ENCODE measurements around the gene PTH. TPM values are rescaled to one million over a fixed set of nuclear protein-coding genes. Genes with fewer than 3 reads are reported as not detected.

Gene PTH
- total RNA-seq, result not detected

DNA sequence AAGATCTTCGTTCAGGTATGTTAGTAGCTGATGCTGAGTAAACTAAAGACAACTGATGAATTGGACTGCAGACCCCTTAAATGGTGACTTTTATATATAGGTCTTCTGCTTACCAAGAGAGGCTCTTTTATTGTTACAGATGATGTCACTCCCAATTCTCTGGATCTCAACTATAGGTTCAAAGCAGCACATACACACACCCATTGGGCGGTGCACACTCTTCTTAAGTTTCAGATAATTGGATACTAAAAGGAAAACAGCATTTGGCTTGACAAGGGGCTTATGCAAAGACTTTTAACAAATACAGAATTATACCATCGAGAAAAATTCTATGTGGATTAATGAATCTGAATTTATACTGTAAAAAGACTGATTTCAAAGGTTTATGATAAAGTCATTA, at the start of gene PTH:
Gene PTH, minus strand, starts transcription at position 69 of the 400 bp plus-strand sequence. CDS start 3,142 bp downstream, outside the sequence.
- no peak within 1 kb of the TSS for H3K4me3 Mint-ChIP-seq
- no peaks in the 10 kb centered on the region for H3K36me3 Mint-ChIP-seq
- H3K9me3 Mint-ChIP-seq, result no peaks in the 10 kb centered on the region
- POLR2A ChIA-PET, result no interaction called here
- CTCF ChIA-PET, result no interaction called here
- no peak for DNase-seq
- H3K27me3 Mint-ChIP-seq, result peaks cover 14% of the 10 kb centered on the region
- intact Hi-C loops (cut with micrococcal nuclease), result no loop called here
- H3K27ac Mint-ChIP-seq, result no peak within 1 kb of the TSS
- no peaks in the 10 kb centered on the region for H3K4me1 Mint-ChIP-seq (ENCODE audit: low read depth)

- H3K36me3 Mint-ChIP-seq, result peaks cover 3% of the 10 kb centered on the region
These were observed 42.2 kb upstream of the PTH start for GRCh38 chr11:13538044-13538443.

GRCh38 chr11:13535819-13536218, 40.0 kb upstream of the PTH start:
- Mint-ChIP-seq H3K9me3 (peaks cover 34% of the 10 kb centered on the region), H3K4me3 (no peak overlapping the region), H3K27me3 (peaks cover 5% of the 10 kb centered on the region), H3K4me1 (ENCODE audit: low read depth) (no peaks in the 10 kb centered on the region), H3K36me3 (peaks cover 3% of the 10 kb centered on the region), H3K27ac (no peak overlapping the region)
- POLR2A ChIA-PET, result no interaction called here
- CTCF ChIA-PET, result no interaction called here
- intact Hi-C loops (cut with micrococcal nuclease), result no loop called here
- no peak for DNase-seq

More at GRCh38 chr11:13538044-13538443, 42.2 kb upstream of the PTH start:
- Mint-ChIP-seq H3K9me3 (peaks cover 27% of the 10 kb centered on the region), H3K4me1 (ENCODE audit: low read depth) (no peaks in the 10 kb centered on the region), H3K4me3 (no peak overlapping the region), H3K27me3 (peaks cover 4% of the 10 kb centered on the region), H3K27ac (no peak overlapping the region)
- intact Hi-C loops (cut with micrococcal nuclease), result no loop called here
- ChIA-PET CTCF (no interaction called here), POLR2A (no interaction called here)
- no peak for DNase-seq

DNA sequence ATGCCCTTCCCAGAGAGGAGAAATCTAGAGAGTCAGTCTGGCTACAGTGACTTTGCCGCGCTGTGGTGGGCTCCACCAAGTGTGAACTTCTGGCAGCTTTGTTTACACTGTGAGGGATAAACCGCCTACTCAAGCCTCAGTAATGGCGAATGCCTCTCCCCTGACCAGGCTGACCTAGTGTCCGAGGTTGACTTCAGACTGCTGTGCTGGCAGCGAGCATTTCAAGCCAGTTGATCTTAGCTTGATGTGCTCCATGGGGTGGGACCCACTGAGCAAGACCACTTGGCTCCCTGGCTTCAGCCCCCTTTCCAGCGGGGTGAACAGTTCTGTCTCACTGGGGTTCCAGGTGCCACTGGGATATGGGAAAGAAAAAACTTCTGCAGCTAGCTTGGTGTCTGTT, 38.6 kb upstream of the PTH start:
- no peak for DNase-seq
- Mint-ChIP-seq H3K27ac (no peak overlapping the region), H3K9me3 (peaks cover 29% of the 10 kb centered on the region), H3K4me1 (ENCODE audit: low read depth) (no peaks in the 10 kb centered on the region), H3K27me3 (peaks cover 5% of the 10 kb centered on the region), H3K4me3 (no peak overlapping the region), H3K36me3 (peaks cover 3% of the 10 kb centered on the region)
- CTCF ChIA-PET, result no interaction called here
- POLR2A ChIA-PET, result no interaction called here
- intact Hi-C loops (cut with micrococcal nuclease), result no loop called here

DNA sequence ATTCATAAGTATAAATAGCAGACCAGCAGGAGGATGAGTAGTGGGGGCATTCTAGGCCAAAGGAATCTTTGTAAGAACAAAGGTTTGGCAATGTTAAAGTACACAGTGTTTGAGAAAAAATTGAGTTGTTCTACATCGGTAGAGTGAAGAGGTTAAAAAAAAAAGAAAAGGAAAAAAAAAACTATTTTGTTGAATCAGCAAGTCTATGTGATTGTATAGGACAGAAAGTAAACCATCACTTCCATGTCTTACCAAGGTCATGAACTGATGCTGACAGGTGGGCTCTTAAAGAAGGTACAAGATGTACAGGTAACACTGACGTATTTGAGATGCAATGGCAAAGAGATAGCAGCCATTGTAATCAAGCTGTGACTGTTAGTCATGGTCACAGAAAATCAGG, 29.5 kb upstream of the PTH start:
- Mint-ChIP-seq H3K36me3 (no peaks in the 10 kb centered on the region), H3K27me3 (no peaks in the 10 kb centered on the region), H3K4me1 (ENCODE audit: low read depth) (no peaks in the 10 kb centered on the region), H3K9me3 (no peaks in the 10 kb centered on the region), H3K27ac (no peak overlapping the region), H3K4me3 (no peak overlapping the region)
- intact Hi-C loops (cut with micrococcal nuclease), result no loop called here
- no peak for DNase-seq
- ChIA-PET POLR2A (no interaction called here), CTCF (no interaction called here)

GRCh38 chr11:13503393-13503792, 7.6 kb upstream of the PTH start:
- H3K4me1 Mint-ChIP-seq (ENCODE audit: low read depth), result no peaks in the 10 kb centered on the region
- intact Hi-C loops (cut with micrococcal nuclease), result no loop called here
- no peak overlapping the region for H3K27ac Mint-ChIP-seq
- POLR2A ChIA-PET, result no interaction called here
- H3K36me3 Mint-ChIP-seq, result no peaks in the 10 kb centered on the region
- CTCF ChIA-PET, result interaction anchor here (1.1 kb wide), 1 partner anchor 16 kb away, joined by 4 read pairs; no protein-coding TSS in a partner anchor
- peaks cover 11% of the 10 kb centered on the region for H3K27me3 Mint-ChIP-seq
- H3K9me3 Mint-ChIP-seq, result no peaks in the 10 kb centered on the region
- DNase-seq, result no peak
- no peak overlapping the region for H3K4me3 Mint-ChIP-seq

- Mint-ChIP-seq H3K36me3 (no peaks in the 10 kb centered on the region), H3K4me1 (ENCODE audit: low read depth) (no peaks in the 10 kb centered on the region), H3K4me3 (no peak overlapping the region), H3K27me3 (peaks cover 14% of the 10 kb centered on the region), H3K9me3 (no peaks in the 10 kb centered on the region), H3K27ac (no peak overlapping the region)
- intact Hi-C loops (cut with micrococcal nuclease), result no loop called here
- no peak for DNase-seq
- ChIA-PET POLR2A (no interaction called here), CTCF (no interaction called here)
These were observed 6.7 kb upstream of the PTH start for GRCh38 chr11:13502492-13502891.

DNA sequence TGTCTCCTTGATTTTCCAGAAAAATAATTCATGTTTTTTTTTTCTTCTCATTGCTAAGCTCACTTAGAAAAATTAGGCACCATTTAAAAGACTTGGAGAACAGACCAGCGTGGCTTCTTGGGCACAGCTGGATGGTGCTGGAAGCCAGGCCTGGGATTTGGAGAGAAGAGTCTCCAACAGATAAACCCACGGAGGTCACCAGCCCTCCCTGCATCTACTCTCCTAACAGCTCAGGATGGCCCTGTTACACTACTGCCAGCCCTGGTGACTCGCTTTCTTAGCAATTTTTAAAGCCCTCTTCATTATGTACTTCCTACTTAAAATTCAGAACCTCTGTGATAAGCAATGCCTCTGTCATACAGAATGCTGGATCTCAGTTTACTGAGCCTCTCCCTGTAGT, 1.7 kb downstream of the PTH start:
- H3K9me3 Mint-ChIP-seq, result no peaks in the 10 kb centered on the region
- ChIA-PET POLR2A (interaction anchor here (0.6 kb wide), 1 partner anchor 962 kb away, joined by 4 read pairs; no protein-coding TSS in a partner anchor), CTCF (no interaction called here)
- H3K27ac Mint-ChIP-seq, result no peak overlapping the region
- no peaks in the 10 kb centered on the region for H3K4me1 Mint-ChIP-seq (ENCODE audit: low read depth)
- DNase-seq, result no peak
- H3K36me3 Mint-ChIP-seq, result no peaks in the 10 kb centered on the region
- no peak overlapping the region for H3K4me3 Mint-ChIP-seq
- peaks cover 11% of the 10 kb centered on the region for H3K27me3 Mint-ChIP-seq
- intact Hi-C loops (cut with micrococcal nuclease), result no loop called here

GRCh38 chr11:13487661-13488030, 8.2 kb downstream of the PTH start:
- POLR2A ChIA-PET, result no interaction called here
- H3K9me3 Mint-ChIP-seq, result peaks cover 4% of the 10 kb centered on the region

GRCh38 chr11:13486926-13487660, 8.7 kb downstream of the PTH start:
- POLR2A ChIA-PET, result no interaction called here
- H3K4me3 Mint-ChIP-seq, result peak overlapping the region; percentile 66
- H3K9me3 Mint-ChIP-seq, result peaks cover 4% of the 10 kb centered on the region
- H3K36me3 Mint-ChIP-seq, result no peaks in the 10 kb centered on the region
- intact Hi-C loops (cut with micrococcal nuclease), result loop anchor here (1.0 kb wide), 1 partner anchor 24 kb away; the partner anchor contains the start of gene BTBD10
- DNase-seq, result peak; percentile 76
- H3K4me1 Mint-ChIP-seq (ENCODE audit: low read depth), result peaks cover 6% of the 10 kb centered on the region
- H3K27ac Mint-ChIP-seq, result peak overlapping the region; percentile 71
- peaks cover 2% of the 10 kb centered on the region for H3K27me3 Mint-ChIP-seq
- CTCF ChIA-PET, result interaction anchor here (0.6 to 1.5 kb wide), 15 partner anchors 10 to 231 kb away, joined by 3 to 14 read pairs (median 4); partner anchors contain the start of genes BTBD10 and FAR1

More at GRCh38 chr11:13487661-13488030, 8.2 kb downstream of the PTH start:
- Mint-ChIP-seq H3K27me3 (peaks cover 2% of the 10 kb centered on the region), H3K4me3 (peak overlapping the region; percentile 66), H3K4me1 (ENCODE audit: low read depth) (peaks cover 6% of the 10 kb centered on the region), H3K36me3 (no peaks in the 10 kb centered on the region), H3K27ac (peak overlapping the region; percentile 71)
- intact Hi-C loops (cut with micrococcal nuclease), result loop anchor here (1.0 kb wide), 1 partner anchor 24 kb away; the partner anchor contains the start of gene BTBD10
- CTCF ChIA-PET, result interaction anchor here (0.7 to 1.5 kb wide), 13 partner anchors 10 to 182 kb away, joined by 3 to 14 read pairs (median 4); partner anchors contain the start of genes BTBD10 and FAR1
- DNase-seq, result peak; percentile 27

DNA sequence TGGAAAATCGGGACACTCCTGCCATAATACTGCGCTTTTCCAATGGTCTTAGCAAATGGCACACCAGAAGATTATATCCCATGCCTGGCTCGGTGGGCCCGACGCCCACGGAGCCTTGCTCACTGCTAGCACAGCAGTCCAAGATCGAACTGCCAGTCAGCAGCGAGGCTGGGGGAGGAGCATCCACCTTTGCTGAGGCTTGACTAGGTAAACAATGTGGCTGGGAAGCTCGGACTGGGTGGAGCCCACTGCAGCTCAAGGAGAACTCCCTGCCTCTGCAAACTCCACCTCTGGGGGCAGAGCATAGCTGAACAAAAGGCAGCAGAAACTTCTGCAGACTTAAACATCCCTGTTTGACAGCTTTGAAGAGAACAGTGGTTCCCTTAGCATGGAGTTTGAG, 15.6 kb downstream of the PTH start:
- Mint-ChIP-seq H3K27me3 (peaks cover 16% of the 10 kb centered on the region), H3K4me3 (no peak overlapping the region), H3K27ac (no peak overlapping the region), H3K9me3 (peaks cover 4% of the 10 kb centered on the region), H3K4me1 (ENCODE audit: low read depth) (no peaks in the 10 kb centered on the region), H3K36me3 (no peaks in the 10 kb centered on the region)
- intact Hi-C loops (cut with micrococcal nuclease), result no loop called here
- DNase-seq, result no peak
- POLR2A ChIA-PET, result no interaction called here
- CTCF ChIA-PET, result no interaction called here

- no peaks in the 10 kb centered on the region for H3K4me1 Mint-ChIP-seq (ENCODE audit: low read depth)
- no peak for DNase-seq
- intact Hi-C loops (cut with micrococcal nuclease), result no loop called here
- H3K36me3 Mint-ChIP-seq, result no peaks in the 10 kb centered on the region
- ChIA-PET CTCF (no interaction called here), POLR2A (no interaction called here)
- peaks cover 16% of the 10 kb centered on the region for H3K27me3 Mint-ChIP-seq
- H3K27ac Mint-ChIP-seq, result no peak overlapping the region
- H3K4me3 Mint-ChIP-seq, result no peak overlapping the region
- peaks cover 4% of the 10 kb centered on the region for H3K9me3 Mint-ChIP-seq
These were observed 16.1 kb downstream of the PTH start for GRCh38 chr11:13479688-13480087.

GRCh38 chr11:13475091-13475490, 20.7 kb downstream of the PTH start:
- intact Hi-C loops (cut with micrococcal nuclease), result no loop called here

More at GRCh38 chr11:13475091-13475490, 20.7 kb downstream of the PTH start:
- H3K27ac Mint-ChIP-seq, result no peak overlapping the region
- no peak overlapping the region for H3K4me3 Mint-ChIP-seq
- CTCF ChIA-PET, result no interaction called here
- no peaks in the 10 kb centered on the region for H3K9me3 Mint-ChIP-seq
- POLR2A ChIA-PET, result no interaction called here
- H3K4me1 Mint-ChIP-seq (ENCODE audit: low read depth), result no peaks in the 10 kb centered on the region
- H3K27me3 Mint-ChIP-seq, result peaks cover 17% of the 10 kb centered on the region
- no peak for DNase-seq
- no peaks in the 10 kb centered on the region for H3K36me3 Mint-ChIP-seq

Data from activated CD4-positive, alpha-beta memory T cell treated with anti-CD3 and anti-CD28 coated beads for 36 hours (primary cell).